ENCODE results near the gene VPS37D. TPM values are rescaled to one million over a fixed set of nuclear protein-coding genes. Genes with fewer than 3 reads are reported as not detected.

The VPS37D gene
- total RNA-seq, 4 donors from 2014 or later: 3.9 to 5.6 (median 4.7) TPM

- no peaks in the 10 kb centered on the region for H3K9me3 ChIP-seq
- peaks cover 39 to 41% of the 10 kb centered on the region in 2 donors for H3K4me1 ChIP-seq
- H3K36me3 ChIP-seq: peaks cover 0 to 9% of the 10 kb centered on the region in 2 donors
- H3K27me3 ChIP-seq: no peaks in the 10 kb centered on the region
- intact Hi-C loops (cut with DNase I): no loop called here
- peak overlapping the region; percentile 56 to 95 (median 62) for H3K4me3 ChIP-seq (replicated peaks in 1 of 3)
- WGBS, 2 donors: 17 to 28% methylated on average over 50 to 58 of the region's 58 CpGs
- H3K27ac ChIP-seq: peak overlapping the region; percentile 33 to 83 (median 73)
- DNase-seq: no peak
- TF ChIP-seq POLR2A (IDR thresholded peaks at IDR 0.05) (no peak), CTCF (IDR thresholded peaks at IDR 0.05) (no peak)
Observed at GRCh38 chr7:73683788-73684693, 16.4 kb downstream of the VPS37D start.

GRCh38 chr7:73685311-73685710 lies 17.7 kb downstream of the VPS37D start:
- 97 to 98% methylated on average over 18 of the region's 18 CpGs for WGBS, 2 donors
- Histone ChIP-seq H3K36me3 (peaks cover 0 to 11% of the 10 kb centered on the region in 2 donors), H3K27ac (no peak overlapping the region), H3K9me3 (no peaks in the 10 kb centered on the region), H3K4me3 (replicated peaks in 1 of 3) (no peak overlapping the region), H3K4me1 (peaks cover 28 to 29% of the 10 kb centered on the region in 2 donors), H3K27me3 (no peaks in the 10 kb centered on the region)
- DNase-seq: no peak
- TF ChIP-seq CTCF (IDR thresholded peaks at IDR 0.05) (no peak), POLR2A (IDR thresholded peaks at IDR 0.05) (no peak)
- intact Hi-C loops (cut with DNase I): no loop called here

DNA sequence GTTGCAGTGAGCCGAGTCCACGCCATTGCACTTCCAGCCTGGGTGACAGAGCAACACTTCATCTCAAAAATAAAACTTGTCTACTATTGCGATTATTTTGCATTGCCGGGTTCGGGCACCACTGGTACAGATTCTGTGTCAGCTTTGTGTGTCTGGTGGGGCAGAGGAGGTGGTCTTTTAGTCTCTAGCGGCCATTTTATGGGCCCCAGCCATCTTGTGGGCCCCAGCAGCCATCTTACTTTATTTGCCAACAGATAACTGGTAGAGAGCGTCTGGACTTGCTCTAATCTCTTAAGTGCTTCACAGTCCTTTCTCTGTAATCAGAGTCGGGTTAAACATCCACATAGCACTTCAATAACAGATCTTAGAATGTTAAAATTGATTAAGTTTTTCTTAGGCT lies 20.7 kb downstream of the VPS37D start:
- intact Hi-C loops (cut with DNase I): no loop called here
- 96 to 97% methylated on average over 8 of the region's 8 CpGs for WGBS, 2 donors
- Histone ChIP-seq H3K27ac (no peak overlapping the region), H3K36me3 (peaks cover 9 to 21% of the 10 kb centered on the region in 2 donors), H3K9me3 (no peaks in the 10 kb centered on the region), H3K27me3 (no peaks in the 10 kb centered on the region), H3K4me3 (replicated peaks in 1 of 3) (no peak overlapping the region), H3K4me1 (peaks cover 6% of the 10 kb centered on the region in 2 donors)
- TF ChIP-seq POLR2A (IDR thresholded peaks at IDR 0.05) (no peak), CTCF (IDR thresholded peaks at IDR 0.05) (no peak)
- DNase-seq: no peak

DNA sequence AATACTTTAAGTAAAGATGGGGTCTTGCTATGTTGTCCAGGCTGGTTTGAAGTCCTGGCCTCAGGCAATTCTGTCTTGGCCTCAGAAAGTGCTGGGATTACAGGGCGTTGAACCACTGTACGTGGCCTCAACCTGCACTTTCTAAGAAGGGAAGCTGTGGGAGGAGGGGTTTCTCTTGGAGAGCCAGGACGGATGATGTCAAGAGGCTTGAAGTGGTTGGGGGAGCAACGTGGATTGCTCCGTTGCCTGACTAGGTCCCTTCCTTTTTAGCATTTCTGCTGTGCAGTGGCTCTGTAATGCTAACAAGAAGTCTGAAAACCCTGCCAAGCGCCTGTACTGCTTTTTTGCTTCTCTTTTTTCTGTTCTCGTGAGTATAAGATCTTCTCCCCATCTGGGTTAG lies 23.0 kb downstream of the VPS37D start:
- Histone ChIP-seq H3K4me3 (replicated peaks in 1 of 3) (no peak overlapping the region), H3K36me3 (peaks cover 25 to 36% of the 10 kb centered on the region in 2 donors), H3K4me1 (no peaks in the 10 kb centered on the region), H3K27me3 (no peaks in the 10 kb centered on the region), H3K27ac (no peak overlapping the region), H3K9me3 (no peaks in the 10 kb centered on the region)
- DNase-seq: peak in 1 of 2 donors; percentile 40
- 67 to 74% methylated on average over 7 of the region's 7 CpGs for WGBS, 2 donors
- TF ChIP-seq POLR2A (IDR thresholded peaks at IDR 0.05) (no peak), CTCF (IDR thresholded peaks at IDR 0.05) (no peak)
- intact Hi-C loops (cut with DNase I): no loop called here

DNA sequence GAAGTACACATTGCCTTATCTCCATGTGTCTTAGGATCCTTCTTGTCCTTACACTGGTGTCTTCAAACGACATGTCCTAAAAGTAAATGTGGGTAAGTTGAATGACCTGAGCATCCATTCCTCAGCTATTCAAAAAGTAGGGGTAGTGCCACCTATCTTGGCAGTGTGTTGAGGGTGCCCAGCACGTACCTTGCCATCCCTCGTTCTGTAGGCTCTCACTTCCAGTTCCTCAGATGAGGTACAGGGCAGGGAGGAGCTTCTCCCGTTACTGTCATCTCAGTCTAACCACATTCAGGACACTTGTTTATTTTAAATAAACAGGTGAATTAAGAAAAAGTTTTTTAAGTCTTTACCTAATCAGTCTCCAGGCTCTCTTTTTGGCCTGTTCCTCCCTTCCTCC lies 28.7 kb downstream of the VPS37D start:
- intact Hi-C loops (cut with DNase I): no loop called here
- no peak for DNase-seq
- WGBS, 2 donors: 91 to 98% methylated on average over 4 of the region's 4 CpGs
- no peak overlapping the region for H3K4me3 ChIP-seq (replicated peaks in 1 of 3)
- H3K4me1 ChIP-seq: no peaks in the 10 kb centered on the region
- H3K27ac ChIP-seq: no peak overlapping the region
- TF ChIP-seq CTCF (IDR thresholded peaks at IDR 0.05) (no peak), POLR2A (IDR thresholded peaks at IDR 0.05) (no peak)
- H3K9me3 ChIP-seq: no peaks in the 10 kb centered on the region
- no peaks in the 10 kb centered on the region for H3K27me3 ChIP-seq
- H3K36me3 ChIP-seq: peaks cover 36 to 50% of the 10 kb centered on the region in 2 donors
